ENCODE data around the gene ADCY5.

The ADCY5 gene

GRCh38 chr3:123339302-123339701 lies 109.6 kb downstream of the ADCY5 start:
- DNase-seq (ENCODE audit: low read depth) = no peak
- H3K4me3 ChIP-seq (replicated peaks; ENCODE audit: low read depth, low read length) = no peak overlapping the region
- no peak for TF ChIP-seq CTCF (IDR thresholded peaks at IDR 0.05; ENCODE audit: low read length, missing control alignments)

GRCh38 chr3:123338620-123339061 lies 110.2 kb downstream of the ADCY5 start:
- DNase-seq (ENCODE audit: low read depth) = no peak
- no peak for TF ChIP-seq CTCF (IDR thresholded peaks at IDR 0.05; ENCODE audit: low read length, missing control alignments)
- no peak overlapping the region for H3K4me3 ChIP-seq (replicated peaks; ENCODE audit: low read depth, low read length)

GRCh38 chr3:123337948-123338619 lies 110.8 kb downstream of the ADCY5 start:
- no peak for TF ChIP-seq CTCF (IDR thresholded peaks at IDR 0.05; ENCODE audit: low read length, missing control alignments)
- no peak for DNase-seq (ENCODE audit: low read depth)

GRCh38 chr3:123337226-123337625 lies 111.7 kb downstream of the ADCY5 start:
- TF ChIP-seq CTCF (IDR thresholded peaks at IDR 0.05; ENCODE audit: low read length, missing control alignments) = no peak
- DNase-seq (ENCODE audit: low read depth) = no peak
- no peak overlapping the region for H3K4me3 ChIP-seq (replicated peaks; ENCODE audit: low read depth, low read length)

More at GRCh38 chr3:123337948-123338619, 110.8 kb downstream of the ADCY5 start:
- H3K4me3 ChIP-seq (replicated peaks; ENCODE audit: low read depth, low read length) = no peak overlapping the region

- DNase-seq (ENCODE audit: low read depth) = no peak
- TF ChIP-seq CTCF (IDR thresholded peaks at IDR 0.05; ENCODE audit: low read length, missing control alignments) = no peak
- H3K4me3 ChIP-seq (replicated peaks; ENCODE audit: low read depth, low read length) = no peak overlapping the region
These were observed 112.4 kb downstream of the ADCY5 start for GRCh38 chr3:123336441-123336851.

GRCh38 chr3:123336001-123336400 lies 112.9 kb downstream of the ADCY5 start:
- no peak overlapping the region for H3K4me3 ChIP-seq (replicated peaks; ENCODE audit: low read depth, low read length)
- TF ChIP-seq CTCF (IDR thresholded peaks at IDR 0.05; ENCODE audit: low read length, missing control alignments) = no peak
- no peak for DNase-seq (ENCODE audit: low read depth)

All from fibroblast of pulmonary artery (primary cell).